Adrenal gland (tissue), 12 donors: ENCODE measurements around the gene SH3RF1. TPM values are rescaled to one million over a fixed set of nuclear protein-coding genes. Genes with fewer than 3 reads are reported as not detected.

Experiments
- DNase-seq, 7 donors: peaks; one replicate each; pipeline ENCODE4 v3.0.0-alpha.2; 2019 to 2020
- H3K27ac ChIP-seq, 5 donors: fragments of 200-600 bp; sonication (generic) in 4 of 5; 1 replicate in 3 of 5; 2 replicates in 2 of 5; pipeline versions ENCODE4 v1.5.1 to v1.8.0; 2016 to 2020; ENCODE audit warnings: mild to moderate bottlenecking in 1 of 5
- H3K27me3 ChIP-seq: fragments of 200-600 bp; 2 replicates; pipeline ENCODE4 v1.8.0; 2021
- H3K36me3 ChIP-seq, 2 donors: fragments of 200-600 bp; replicated peaks in 1 of 2; 1 replicate in 1 of 2; 2 replicates in 1 of 2; pipeline versions ENCODE4 v1.5.1 to v1.8.0; 2018 to 2022
- H3K4me1 ChIP-seq, 2 donors: fragments of 200-600 bp; replicated peaks in 1 of 2; 1 replicate in 1 of 2; 2 replicates in 1 of 2; pipeline versions ENCODE4 v1.5.1 to v1.8.0; 2018 to 2021
- H3K4me3 ChIP-seq, 4 donors: fragments of 200-600 bp; sonication (generic) in 3 of 4; one replicate each; pipeline ENCODE4 v1.5.1; 2016 to 2018
- H3K9me3 ChIP-seq, 3 donors: fragments of 200-600 bp; sonication (generic) in 1 of 3; replicated peaks in 1 of 3; 1 replicate in 2 of 3; 2 replicates in 1 of 3; pipeline versions ENCODE4 v1.5.1 to v1.8.0; 2016 to 2021
- CTCF ChIP-seq, 6 experiments: fragments of 450-650 bp in 4 of 6; fragments of 200-600 bp in 2 of 6; sonication (generic) in 1 of 6; IDR thresholded peaks; 1 replicate in 5 of 6; 2 replicates in 1 of 6; pipeline versions ENCODE4 v1.5.1 to v1.8.0; 2016 to 2021; ENCODE audit warnings: antibody characterized with exemption in 6 of 6, mild to moderate bottlenecking in 2 of 6, moderate library complexity in 1 of 6
- POLR2A ChIP-seq, 2 donors: fragments of 450-650 bp; IDR thresholded peaks; one replicate each; pipeline ENCODE4 v1.6.1; 2017; ENCODE audit warnings: antibody characterized with exemption in 2 of 2, mild to moderate bottlenecking in 2 of 2, moderate library complexity in 1 of 2
- WGBS, 4 donors: extraction: QIAGEN DNeasy Blood & Tissue Kit in 2 of 4; methylation state at CpG; one replicate each; pipeline versions ENCODE4 v1.1.5 to v1.1.7; 2013 to 2017; 5-methylcytosine and 5-hydroxymethylcytosine counted together
- intact Hi-C, 2 donors: fragments of 100-400 bp; cut with DNase I; formaldehyde crosslinking; loops; one replicate each; pipeline versions ENCODE4 v1.14.1 to v1.15.0; 2022 to 2023
- polyA plus RNA-seq, 3 donors: library from polyadenylated mRNA; stranded (reverse); fragments of 200-250 nt in 2 of 3; fragments of 350-450 nt in 1 of 3; fragmentation: Illumina TruSeq in 1 of 3; extraction: RNeasy Lipid Tissue Mini Kit (QIAGEN cat#74804) in 1 of 3; gene quantifications; one replicate each; pipeline ENCODE4 v1.2.3, GENCODE V29; 2013 to 2014
- total RNA-seq, 9 donors: library from RNA; depleted of rRNA in 4 of 9; stranded (reverse); fragments of >200 nt in 4 of 9; fragments of 120-200 nt in 1 of 9; fragmentation: NEBNext Ultra II Directional in 1 of 9; extraction: Animal tissue kit (Norgen Biotek cat#: 25700) in 1 of 9; gene quantifications; one replicate each; pipeline versions ENCODE4 v1.1.0 to v1.2.4, GENCODE V29; 2013 to 2023
- donor health status: healthy with polysubstance abuse.
- donor health status: Bipolar disorder and iron deficiency.
- donor health status: DM: yes; HTN: yes; CAD: no.
- donor health status: DM: no; HTN: no; CAD: no.
- donor health status: DM: no; HTN: no; CAD: no.
- donor health status: DM: yes; HTN: yes; CAD: no.

The SH3RF1 gene
- total and polyA plus RNA-seq, 12 donors: 1.8 to 19.3 (median 8.6) TPM

- Histone ChIP-seq H3K27ac (no peak overlapping the region), H3K27me3 (no peaks in the 10 kb centered on the region), H3K36me3 (no peaks in the 10 kb centered on the region), H3K9me3 (no peaks in the 10 kb centered on the region), H3K4me1 (peaks cover 4 to 14% of the 10 kb centered on the region in 2 donors), H3K4me3 (no peak overlapping the region)
- DNase-seq: no peak
- 46 to 53% (median 50%) methylated on average over 5 of the region's 5 CpGs for WGBS, 4 donors
- intact Hi-C loops: no loop called here
- TF ChIP-seq POLR2A (IDR thresholded peaks at IDR 0.05): no peak
- TF ChIP-seq CTCF (IDR thresholded peaks at IDR 0.05): no peak
Measured at GRCh38 chr4:169209388-169209883, 61.3 kb downstream of the SH3RF1 start.

GRCh38 chr4:169208516-169208915, 62.2 kb downstream of the SH3RF1 start:
- Histone ChIP-seq H3K4me1 (peaks cover 4 to 19% of the 10 kb centered on the region in 2 donors), H3K27me3 (no peaks in the 10 kb centered on the region), H3K27ac (no peak overlapping the region), H3K4me3 (no peak overlapping the region), H3K9me3 (no peaks in the 10 kb centered on the region), H3K36me3 (no peaks in the 10 kb centered on the region)
- 96 to 100% (median 97%) methylated on average over 1 of the region's 1 CpG for WGBS, 4 donors
- TF ChIP-seq POLR2A (IDR thresholded peaks at IDR 0.05): no peak
- TF ChIP-seq CTCF (IDR thresholded peaks at IDR 0.05): no peak
- intact Hi-C loops: no loop called here
- no peak for DNase-seq

- H3K27me3 ChIP-seq: no peaks in the 10 kb centered on the region
- H3K27ac ChIP-seq: no peak overlapping the region
- 75 to 78% (median 76%) methylated on average over 3 of the region's 3 CpGs for WGBS, 4 donors
- H3K9me3 ChIP-seq: no peaks in the 10 kb centered on the region
- intact Hi-C loops: no loop called here
- no peak for DNase-seq
- TF ChIP-seq POLR2A (IDR thresholded peaks at IDR 0.05): no peak
- no peak for TF ChIP-seq CTCF (IDR thresholded peaks at IDR 0.05)
- no peaks in the 10 kb centered on the region for H3K36me3 ChIP-seq
- no peak overlapping the region for H3K4me3 ChIP-seq
- peaks cover 4 to 19% of the 10 kb centered on the region in 2 donors for H3K4me1 ChIP-seq
Measured at GRCh38 chr4:169208090-169208455, 62.7 kb downstream of the SH3RF1 start.

- WGBS, 4 donors: 90 to 100% (median 90%) methylated on average over 2 of the region's 2 CpGs
- H3K27me3 ChIP-seq: no peaks in the 10 kb centered on the region
- H3K4me1 ChIP-seq: peaks cover 4 to 19% of the 10 kb centered on the region in 2 donors
- no peaks in the 10 kb centered on the region for H3K9me3 ChIP-seq
- H3K27ac ChIP-seq: no peak overlapping the region
- H3K4me3 ChIP-seq: no peak overlapping the region
- no peak for DNase-seq
- intact Hi-C loops: no loop called here
- no peak for TF ChIP-seq CTCF (IDR thresholded peaks at IDR 0.05)
- TF ChIP-seq POLR2A (IDR thresholded peaks at IDR 0.05): no peak
- H3K36me3 ChIP-seq: no peaks in the 10 kb centered on the region
Measured at GRCh38 chr4:169207436-169208089, 63.2 kb downstream of the SH3RF1 start.
